GM18517 (cell line): Measurements from ENCODE around the gene NOP10.
"Not testable (repeated sequence)": the region's sequence is repeated elsewhere in the genome, so short reads cannot be mapped to it uniquely, and the experiment has no call there.

Source experiments
- ATAC-seq: cut with Tn5 transposase; IDR thresholded peaks from one replicate; pipeline ENCODE4 v1.9.1; 2021; ENCODE audit warnings: mild to moderate bottlenecking, moderate library complexity; ENCODE audit not compliant: unreplicated experiment

The NOP10 gene

GRCh38 chr15:34342737-34343575, at the start of gene NOP10, which contains the start of gene NUTM1:
Gene NOP10, minus strand, starts transcription at chr15:34343136. Its CDS starts 63 bp downstream, at chr15:34343073.
Gene NUTM1, plus strand, starts transcription at chr15:34343315. Its CDS starts 382 bp downstream, at chr15:34343697.
- ATAC-seq: peak; percentile 84

GRCh38 chr15:34389594-34390086, 46.7 kb upstream of the NOP10 start:
- ATAC-seq: not testable (repeated sequence)

GRCh38 chr15:34381829-34382521, 39.0 kb upstream of the NOP10 start:
- not testable (repeated sequence) for ATAC-seq

GRCh38 chr15:34380491-34380890, 37.6 kb upstream of the NOP10 start:
- ATAC-seq: not testable (repeated sequence)

GRCh38 chr15:34376856-34377255, 33.9 kb upstream of the NOP10 start:
- ATAC-seq: no peak

GRCh38 chr15:34375541-34375940, 32.6 kb upstream of the NOP10 start:
- ATAC-seq: not testable (repeated sequence)

- ATAC-seq: no peak
Observed at GRCh38 chr15:34374816-34375215, 31.9 kb upstream of the NOP10 start.

- ATAC-seq: no peak
Observed at GRCh38 chr15:34373951-34374350, 31.0 kb upstream of the NOP10 start.

- ATAC-seq: no peak
Observed at GRCh38 chr15:34370643-34371042, 27.7 kb upstream of the NOP10 start.

GRCh38 chr15:34370129-34370528, 27.2 kb upstream of the NOP10 start:
- no peak for ATAC-seq

GRCh38 chr15:34367101-34368081, 24.5 kb upstream of the NOP10 start, which contains the start of gene LPCAT4:
Gene LPCAT4, minus strand, starts transcription at chr15:34367196. Its CDS starts 96 bp downstream, at chr15:34367100.
- ATAC-seq: peak; percentile 78

GRCh38 chr15:34366271-34367065, 23.5 kb upstream of the NOP10 start:
- no peak for ATAC-seq

GRCh38 chr15:34365836-34366235, 22.9 kb upstream of the NOP10 start:
- no peak for ATAC-seq

- no peak for ATAC-seq
Observed at GRCh38 chr15:34365091-34365825, 22.3 kb upstream of the NOP10 start.

GRCh38 chr15:34364041-34364440, 21.1 kb upstream of the NOP10 start:
- no peak for ATAC-seq

- no peak for ATAC-seq
Observed at GRCh38 chr15:34362047-34362773, 19.3 kb upstream of the NOP10 start.

GRCh38 chr15:34361278-34361677, 18.3 kb upstream of the NOP10 start:
- ATAC-seq: no peak

GRCh38 chr15:34360298-34360697, 17.4 kb upstream of the NOP10 start:
- no peak for ATAC-seq
